HG02870 (cell line): Measurements from ENCODE around the gene PRKCH.

Source experiments
- ATAC-seq: cut with Tn5 transposase; IDR thresholded peaks from one replicate; pipeline ENCODE4 v1.9.1; 2021; ENCODE audit warnings: mild to moderate bottlenecking, moderate library complexity; ENCODE audit not compliant: unreplicated experiment

Gene PRKCH

GRCh38 chr14:61321385-61322010, at the start of gene PRKCH:
Gene PRKCH, plus strand, starts transcription at chr14:61321579. Its CDS starts 523 bp downstream, at chr14:61322102.
- ATAC-seq, result peak; percentile 54

DNA sequence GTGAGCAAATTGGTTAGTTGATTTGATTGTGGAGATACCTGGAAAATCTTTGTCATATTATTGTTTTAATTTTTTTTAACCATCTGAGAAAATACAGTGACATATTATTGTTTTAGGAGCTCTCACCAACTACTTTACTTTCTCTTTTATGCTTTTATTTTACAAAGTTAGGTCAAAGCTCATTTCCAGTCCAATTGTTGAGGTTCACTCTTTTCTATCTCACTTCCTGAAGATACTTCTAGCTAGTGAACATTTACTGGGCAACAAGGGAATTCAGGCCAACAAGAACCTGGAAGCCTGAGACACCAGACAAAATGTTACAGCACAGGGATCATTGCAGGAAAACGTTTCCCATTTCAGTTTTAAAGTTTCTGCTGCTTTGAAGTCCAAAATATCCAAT, 44.1 kb upstream of the PRKCH start:
- no peak for ATAC-seq

DNA sequence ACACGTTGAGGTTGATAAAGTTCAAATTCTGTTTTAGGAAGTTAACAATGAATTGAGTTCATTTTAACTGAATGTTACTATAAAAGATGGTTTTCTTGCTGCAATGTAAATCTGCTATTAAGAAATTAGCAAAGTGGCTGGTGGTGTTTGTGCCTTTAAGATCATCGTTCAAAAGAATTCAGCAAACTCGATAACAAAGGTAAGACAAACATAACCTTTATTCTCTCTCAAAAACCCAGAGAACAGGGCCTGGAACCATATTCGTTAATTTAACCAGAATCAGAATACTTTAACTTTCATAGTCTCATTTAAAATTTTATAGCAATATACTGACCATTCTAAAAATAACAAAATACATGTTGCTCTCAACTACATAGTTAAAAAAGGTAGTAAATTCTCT, 43.6 kb upstream of the PRKCH start:
- no peak for ATAC-seq

GRCh38 chr14:61279082-61279481, 42.3 kb upstream of the PRKCH start:
- no peak for ATAC-seq

GRCh38 chr14:61280092-61280525, 41.3 kb upstream of the PRKCH start:
- no peak for ATAC-seq

GRCh38 chr14:61280526-61281185, 40.7 kb upstream of the PRKCH start:
- ATAC-seq, result no peak

- ATAC-seq, result no peak
Observed at GRCh38 chr14:61281186-61281947, 40.0 kb upstream of the PRKCH start, which contains the start of gene TMEM30B. Gene TMEM30B, minus strand, starts transcription at chr14:61281338. Its CDS starts 191 bp downstream, at chr14:61281147.

DNA sequence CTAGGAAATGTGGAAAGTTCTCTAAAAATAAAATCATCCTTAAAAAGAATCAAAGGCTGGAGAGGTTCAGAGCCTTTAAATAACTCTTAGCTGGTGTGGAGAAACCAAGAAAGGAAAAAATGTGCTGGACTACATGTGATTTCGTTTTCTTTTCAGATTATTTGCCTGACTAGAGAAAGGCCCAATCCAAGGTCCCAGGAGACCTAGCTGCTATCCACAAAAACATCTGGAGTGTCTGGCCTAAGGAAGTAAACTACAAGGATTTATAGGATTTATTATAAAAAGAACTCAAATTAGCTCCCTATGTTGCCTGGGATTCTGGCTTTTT, 39.5 kb upstream of the PRKCH start:
- ATAC-seq, result no peak

- ATAC-seq, result no peak
Observed at GRCh38 chr14:61282746-61283145, 38.6 kb upstream of the PRKCH start.

GRCh38 chr14:61284001-61284400, 37.4 kb upstream of the PRKCH start:
- no peak for ATAC-seq

GRCh38 chr14:61285364-61285763, 36.0 kb upstream of the PRKCH start:
- no peak for ATAC-seq

DNA sequence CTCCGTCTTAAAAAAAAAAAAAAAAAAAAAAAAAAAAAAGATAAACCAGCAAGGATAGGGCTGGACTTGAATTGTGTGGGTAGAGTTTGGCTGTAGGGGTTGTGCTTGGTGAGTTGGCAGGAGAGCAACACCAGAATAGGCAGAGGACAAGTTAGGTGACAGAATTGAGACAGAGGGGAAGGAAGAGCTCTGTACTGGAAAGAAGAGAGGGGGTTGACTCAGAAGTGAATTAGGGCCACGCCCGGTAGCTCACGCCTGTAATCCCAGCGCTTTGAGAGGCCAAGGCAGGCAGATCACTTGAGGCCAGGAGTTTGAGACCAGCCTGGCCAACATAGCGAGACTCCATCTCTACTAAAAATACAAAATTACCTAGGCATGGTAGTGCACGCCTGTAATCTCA, 34.2 kb upstream of the PRKCH start:
- no peak for ATAC-seq

DNA sequence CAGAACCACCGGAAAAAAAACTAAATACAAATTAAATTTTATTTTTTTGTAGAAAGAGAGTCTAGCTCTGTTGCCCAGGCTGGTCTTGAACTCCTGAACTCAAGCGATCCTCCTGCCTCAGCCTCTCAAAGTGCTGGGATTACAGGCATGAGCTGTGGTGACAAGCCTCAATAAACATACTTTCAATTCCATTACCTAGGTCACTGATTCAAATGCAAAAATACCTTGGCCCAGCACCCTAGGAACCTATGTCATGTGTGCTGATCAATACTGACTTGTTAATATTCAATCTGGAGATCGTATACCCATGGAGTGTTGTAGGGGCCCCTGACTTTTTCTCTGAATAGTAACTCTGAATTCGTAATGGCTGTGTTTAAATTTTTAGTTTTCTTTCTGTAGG, 33.2 kb upstream of the PRKCH start:
- no peak for ATAC-seq

DNA sequence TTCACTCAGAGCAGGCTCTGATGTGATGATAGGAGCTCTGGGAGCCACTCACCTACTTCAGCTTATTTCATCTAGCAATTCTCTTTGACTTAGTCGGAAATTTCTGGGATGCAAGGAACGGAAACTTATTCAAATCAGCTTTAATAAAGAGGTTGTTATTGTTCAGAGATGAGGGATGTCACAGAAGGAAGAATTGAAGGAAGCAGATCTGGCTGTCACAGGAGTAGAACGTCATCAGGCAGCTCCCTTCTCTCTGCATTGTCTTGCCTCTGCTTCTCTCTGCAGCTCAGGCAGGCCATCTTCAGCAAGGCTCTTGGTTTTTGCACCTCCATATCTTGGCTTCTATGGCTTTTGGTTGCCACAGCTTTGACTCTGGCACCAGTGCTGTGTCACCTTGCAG, 32.7 kb upstream of the PRKCH start:
- no peak for ATAC-seq

DNA sequence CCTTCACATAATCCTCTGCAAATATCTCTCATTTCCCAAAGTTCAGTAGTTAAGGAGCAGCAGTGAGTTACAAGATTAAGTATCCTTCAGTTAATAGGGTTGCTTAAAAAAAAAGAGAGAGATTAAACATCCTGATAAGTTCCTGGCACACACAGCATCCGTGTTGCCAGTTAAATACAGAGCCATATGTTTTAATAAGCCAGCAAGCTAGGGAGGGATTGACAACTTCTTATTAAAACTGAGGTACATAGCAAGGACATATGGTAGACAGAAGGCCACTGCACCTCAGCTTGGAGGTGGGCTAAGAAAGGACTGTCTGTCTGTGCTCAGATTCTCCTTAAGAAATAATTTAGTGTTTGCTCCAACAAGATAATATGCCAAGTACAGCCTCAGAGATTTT, 30.7 kb upstream of the PRKCH start:
- no peak for ATAC-seq

GRCh38 chr14:61296151-61296550, 25.2 kb upstream of the PRKCH start:
- no peak for ATAC-seq

DNA sequence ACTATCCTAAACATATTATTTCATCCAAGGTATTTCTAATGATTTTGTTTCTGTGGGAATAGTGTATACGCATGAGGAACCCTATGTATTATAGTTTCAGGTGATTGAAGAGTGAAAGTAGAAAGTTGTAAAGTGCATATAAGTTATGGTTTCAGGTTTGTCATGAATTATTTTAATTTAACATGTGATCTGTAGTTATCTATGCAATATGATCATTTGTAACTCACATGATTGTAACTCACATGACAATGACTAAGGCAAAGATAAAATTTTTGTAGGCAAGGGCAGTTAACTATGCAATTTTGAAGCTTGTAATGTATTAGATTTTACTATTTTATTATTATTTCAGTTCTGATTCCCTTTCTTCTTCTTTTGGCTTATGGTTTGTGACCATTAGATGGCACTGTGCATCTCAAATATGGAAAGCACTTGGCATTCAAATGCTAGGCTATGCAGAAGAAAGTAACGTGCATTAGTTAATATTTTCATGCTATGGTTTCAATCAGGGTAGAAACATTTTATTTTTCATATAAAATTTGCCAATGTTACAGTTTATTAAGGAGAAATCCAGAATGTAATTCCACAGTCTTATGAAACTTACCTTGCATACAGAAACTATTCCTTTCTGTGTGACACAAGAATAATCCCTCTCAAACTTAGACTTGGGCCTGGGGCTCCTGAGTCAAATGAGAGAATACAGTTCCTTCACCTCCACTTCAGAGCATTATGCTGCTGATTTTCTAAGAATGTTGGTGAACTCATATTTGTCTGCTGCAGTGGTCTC, 24.5 kb upstream of the PRKCH start:
- ATAC-seq, result no peak

GRCh38 chr14:61297581-61297980, 23.8 kb upstream of the PRKCH start:
- no peak for ATAC-seq

DNA sequence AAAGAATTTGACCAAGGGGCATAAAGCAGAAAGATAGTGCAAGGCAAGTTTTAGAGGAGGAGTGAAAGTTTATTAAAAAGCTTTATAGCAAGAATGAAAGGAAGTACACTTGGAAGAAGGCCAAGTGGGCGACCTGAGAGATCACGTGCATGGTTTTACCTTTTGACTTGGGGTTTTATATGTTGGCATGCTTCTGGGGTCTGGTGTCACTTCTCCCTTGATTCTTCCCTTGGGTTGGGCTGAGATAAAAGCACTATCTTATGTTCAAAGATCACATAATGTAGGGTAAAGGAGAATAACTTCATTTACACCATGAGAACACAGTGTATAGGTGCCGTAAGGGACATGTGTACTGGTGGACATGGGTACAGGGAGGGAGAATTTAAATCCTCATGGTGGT, 22.6 kb upstream of the PRKCH start:
- ATAC-seq, result no peak

DNA sequence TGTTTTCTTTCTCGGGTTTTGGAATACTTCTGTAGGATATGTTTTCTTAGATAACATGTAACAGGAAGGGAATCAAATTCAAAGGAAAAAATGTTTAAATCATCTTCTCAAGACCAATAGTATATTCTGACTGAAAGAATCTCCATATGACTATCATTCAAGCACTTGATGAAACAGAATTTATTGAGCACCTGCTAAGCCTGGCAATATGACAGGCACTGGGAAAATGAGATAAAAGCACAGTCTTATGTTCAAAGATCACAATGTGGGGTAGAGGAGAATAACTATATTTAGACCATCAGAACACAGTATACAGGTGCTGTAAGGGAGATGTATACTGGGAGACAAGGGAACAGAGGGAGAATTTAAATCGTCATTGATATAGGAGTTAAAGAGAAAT, 21.2 kb upstream of the PRKCH start:
- no peak for ATAC-seq

DNA sequence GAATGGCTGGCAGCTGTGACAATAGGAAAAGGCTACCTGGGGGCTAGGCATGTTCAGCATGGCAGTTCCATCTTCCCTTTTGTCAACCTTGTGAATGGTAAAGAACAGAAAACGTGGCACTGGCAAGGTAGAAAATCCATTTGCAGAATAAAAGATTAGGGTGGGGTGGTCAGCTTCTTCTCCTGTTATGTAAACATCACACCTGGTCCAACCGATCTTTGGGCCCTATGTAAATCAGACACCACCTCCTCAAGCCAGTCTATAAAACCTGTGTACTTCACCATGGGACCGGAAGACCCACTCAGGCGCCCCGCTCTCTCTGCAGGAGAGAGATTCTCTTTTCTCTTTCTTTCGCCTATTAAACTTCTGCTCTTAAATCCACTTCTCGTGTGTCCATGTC, 20.6 kb upstream of the PRKCH start:
- no peak for ATAC-seq
